DMS53 (cell line): ENCODE data around the gene PBRM1.
"Not testable (repeated sequence)": the region's sequence is repeated elsewhere in the genome, so short reads cannot be mapped to it uniquely, and the experiment has no call there.

ENCODE experiments used
- DNase-seq: peaks from one replicate; lab custom pipeline; 2025; lab: John Stamatoyannopoulos, UW

The PBRM1 gene

DNA sequence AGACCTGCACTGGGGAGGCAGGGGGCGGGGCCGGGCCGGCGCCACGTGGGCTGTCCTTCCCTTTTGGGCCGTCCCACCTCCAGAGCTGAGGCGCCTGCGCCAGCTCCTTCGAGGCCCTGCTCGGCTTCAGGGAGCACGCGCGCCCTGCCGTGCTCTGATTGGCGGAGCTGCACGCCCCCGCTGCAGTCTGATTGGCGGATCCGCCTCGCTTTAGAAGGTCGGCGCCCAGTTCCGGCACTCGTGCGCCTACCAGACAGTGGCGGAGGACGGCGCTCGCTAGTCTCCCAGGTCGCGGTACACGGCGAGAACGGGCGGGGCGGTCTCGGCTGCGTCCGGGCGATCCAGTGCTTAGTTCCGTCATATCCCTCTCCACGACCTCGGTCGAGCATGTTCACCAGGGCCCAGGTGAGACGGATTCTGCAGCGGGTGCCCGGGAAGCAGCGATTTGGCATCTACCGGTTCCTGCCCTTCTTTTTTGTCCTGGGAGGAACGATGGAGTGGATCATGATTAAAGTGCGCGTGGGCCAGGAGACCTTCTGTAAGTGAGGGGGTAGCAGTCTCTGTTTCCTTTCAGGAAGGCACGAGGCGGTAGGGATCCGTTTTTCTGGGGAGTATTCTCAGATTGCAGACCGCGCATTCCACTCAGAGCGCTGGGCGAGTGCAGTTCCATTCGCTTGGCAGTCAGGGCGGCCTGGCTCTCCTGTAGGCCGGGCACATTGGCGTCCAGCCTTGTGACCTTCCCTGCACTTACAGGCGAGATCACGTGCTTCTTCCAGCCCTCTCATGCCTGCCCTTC, 149.1 kb downstream of the PBRM1 start, which contains the start of gene UQCC5:
UQCC5 (plus strand) TSS at position 237 of the 796 bp plus-strand sequence; CDS start at position 388, 151 bp downstream.
- peak; percentile 95 for DNase-seq

DNA sequence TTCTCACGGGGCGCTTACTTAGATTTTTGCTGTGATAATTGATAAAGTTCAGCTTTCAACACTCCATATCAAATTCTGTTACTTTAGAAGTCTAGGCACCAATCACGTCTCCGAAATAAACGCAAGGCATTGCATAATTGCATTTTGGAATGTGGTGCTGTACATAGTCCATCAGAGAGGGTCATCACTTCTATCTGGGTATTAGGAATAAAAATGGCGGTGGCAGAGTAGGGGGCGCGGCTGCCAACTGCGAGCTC, 149.7 kb downstream of the PBRM1 start:
- no peak for DNase-seq

DNA sequence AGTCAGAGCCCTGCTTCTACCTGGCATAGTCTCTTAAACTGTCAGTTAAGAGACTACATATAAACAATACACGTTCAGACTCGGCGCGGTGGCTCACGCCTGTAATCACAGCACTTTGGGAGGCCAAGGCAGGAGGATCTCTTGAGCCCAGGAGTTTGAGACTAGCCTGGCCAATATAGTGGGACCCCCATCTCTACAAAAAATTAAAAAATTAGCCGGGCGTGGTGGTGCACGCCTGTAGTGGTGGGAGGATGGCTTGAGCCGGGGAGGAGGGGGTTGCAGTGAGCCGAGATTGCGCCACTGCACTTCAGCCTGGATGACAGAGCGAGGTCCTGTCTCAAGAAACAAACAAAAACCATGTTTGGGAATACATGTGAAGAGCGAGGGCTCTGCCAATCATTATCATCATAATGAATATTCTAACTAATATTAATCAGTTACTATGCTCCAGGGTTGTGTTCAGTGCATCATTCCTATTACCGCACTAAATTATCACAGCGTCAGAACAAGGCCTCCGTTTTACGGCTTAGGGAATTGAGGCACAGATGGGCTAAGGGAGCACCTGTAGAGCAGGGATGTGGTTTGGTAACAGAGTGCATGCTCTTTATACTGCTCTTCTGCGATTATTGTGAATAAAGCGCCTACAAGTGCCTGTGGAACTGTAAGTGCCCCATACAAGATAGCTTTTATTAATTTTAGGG, 150.2 kb downstream of the PBRM1 start:
- DNase-seq, result no peak

DNA sequence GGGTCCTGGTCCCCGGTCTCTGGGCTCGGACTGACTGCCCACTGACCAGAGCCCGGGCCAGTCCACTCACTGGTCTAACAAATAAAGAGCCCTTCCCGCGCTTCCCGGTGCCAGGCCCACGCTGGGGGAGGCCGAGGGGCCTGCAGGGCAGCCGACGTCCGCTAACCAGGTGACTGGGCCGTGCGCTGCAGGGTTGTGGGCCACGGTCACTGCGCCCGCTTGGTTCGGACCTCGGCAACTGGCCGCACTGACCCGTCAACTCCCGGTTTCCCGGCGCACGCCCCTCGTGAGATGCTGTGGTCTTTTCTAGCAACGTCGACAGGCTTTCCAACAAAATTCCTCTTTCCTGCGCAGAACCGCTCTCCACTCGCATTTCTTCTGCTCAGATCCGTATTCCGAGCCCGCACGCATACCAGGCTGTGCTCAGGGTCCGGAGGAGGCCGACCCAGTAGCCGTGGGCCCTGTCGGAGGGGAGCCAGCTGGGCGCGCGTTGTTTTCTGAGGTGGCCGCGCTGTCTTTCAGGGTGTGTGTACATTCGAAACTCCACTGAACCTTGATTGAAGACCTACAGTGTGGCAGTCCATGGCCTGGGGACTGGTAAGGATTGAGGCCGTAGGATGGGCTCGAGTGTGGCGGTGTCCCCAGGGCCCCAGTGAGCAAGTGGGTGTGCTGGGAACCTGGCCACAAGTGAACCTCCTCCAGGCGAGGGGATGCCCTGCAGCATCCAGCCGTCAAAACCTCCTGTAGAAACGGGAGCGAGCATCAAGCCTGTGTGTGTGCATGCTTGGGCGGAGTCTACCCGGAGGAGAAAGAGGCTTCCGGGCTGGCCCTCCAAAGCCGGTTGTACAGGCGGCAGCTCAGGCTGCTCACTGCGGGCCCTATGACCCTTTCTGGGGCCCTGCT, 151.2 kb downstream of the PBRM1 start:
- DNase-seq, result peak; percentile 80

DNA sequence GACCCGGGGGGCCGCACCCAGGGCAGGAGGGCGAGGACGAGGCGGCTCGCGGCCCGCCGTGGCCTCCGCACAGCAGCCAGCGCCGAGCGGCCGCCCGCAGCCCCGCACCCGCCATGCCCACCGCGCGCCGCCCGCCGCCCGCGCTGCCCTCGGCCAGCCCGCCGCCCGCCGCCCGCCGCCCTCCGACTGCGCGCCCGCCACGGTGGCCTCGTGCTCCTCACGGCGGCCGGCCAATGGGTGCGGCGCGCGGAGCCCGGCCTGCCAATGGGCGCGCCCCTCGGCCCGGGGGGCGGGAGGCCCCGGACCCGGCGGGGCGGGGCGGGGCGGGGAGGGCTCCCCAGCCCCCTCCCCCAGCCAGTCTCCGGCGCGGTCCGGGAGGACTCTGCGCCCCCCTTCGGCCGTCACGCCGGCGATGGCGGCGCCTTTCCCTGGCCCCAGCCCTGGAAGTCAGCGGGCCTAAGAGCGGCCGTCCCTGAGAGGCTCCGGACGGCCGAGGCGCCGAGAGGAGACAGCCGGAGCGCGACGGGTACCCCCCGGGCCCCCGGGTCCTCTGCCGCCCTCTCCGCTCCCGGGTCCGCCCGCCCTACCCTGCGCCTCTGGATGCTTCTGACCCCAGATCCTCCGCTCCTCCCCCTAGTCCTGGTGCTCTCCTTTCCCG, 152.0 kb downstream of the PBRM1 start, which contains the start of gene NT5DC2:
NT5DC2 (minus strand) TSS at position 235 of the 658 bp plus-strand sequence; CDS start at position 115, 120 bp downstream.
- peak; percentile 75 for DNase-seq

DNA sequence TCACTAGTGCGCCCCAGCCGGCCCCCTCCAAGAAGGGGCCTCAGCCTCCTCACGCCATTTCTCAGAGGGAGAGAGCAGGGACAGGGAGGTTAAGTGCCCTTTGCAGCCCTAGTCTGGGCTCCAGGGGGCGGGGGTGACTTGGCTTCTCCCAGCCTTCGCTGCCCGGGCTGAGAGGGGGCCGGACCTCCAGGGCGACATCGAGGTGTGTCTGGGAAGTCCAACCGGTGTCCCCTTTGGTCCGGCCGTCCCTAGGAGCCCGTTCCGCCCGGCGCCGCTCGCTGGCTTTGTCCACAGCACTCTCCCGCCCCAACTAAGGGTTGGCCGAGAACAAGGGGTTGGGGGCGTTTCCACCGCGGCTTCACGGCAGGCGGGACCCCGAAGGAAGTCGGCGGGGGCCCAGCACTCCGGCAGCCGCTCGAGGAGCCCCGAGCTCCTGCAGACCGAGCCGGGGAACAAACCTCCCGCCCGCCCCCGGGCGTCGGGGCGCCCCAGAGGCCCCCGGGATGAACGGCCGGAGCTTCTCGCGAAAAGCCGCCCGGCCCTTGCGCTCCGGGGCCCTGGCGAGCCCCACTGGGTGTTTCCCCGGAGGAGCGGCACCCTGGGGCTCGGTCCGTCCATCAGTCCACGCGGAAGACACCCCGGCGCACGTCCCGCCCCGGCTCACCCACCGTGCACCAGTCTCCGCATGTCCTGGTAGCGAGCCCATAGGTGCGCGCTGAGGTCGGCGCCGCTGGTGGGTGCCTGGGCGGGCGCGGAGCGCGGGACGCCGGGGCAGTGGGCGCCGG, 152.7 kb downstream of the PBRM1 start:
- DNase-seq, result peak; percentile 24

DNA sequence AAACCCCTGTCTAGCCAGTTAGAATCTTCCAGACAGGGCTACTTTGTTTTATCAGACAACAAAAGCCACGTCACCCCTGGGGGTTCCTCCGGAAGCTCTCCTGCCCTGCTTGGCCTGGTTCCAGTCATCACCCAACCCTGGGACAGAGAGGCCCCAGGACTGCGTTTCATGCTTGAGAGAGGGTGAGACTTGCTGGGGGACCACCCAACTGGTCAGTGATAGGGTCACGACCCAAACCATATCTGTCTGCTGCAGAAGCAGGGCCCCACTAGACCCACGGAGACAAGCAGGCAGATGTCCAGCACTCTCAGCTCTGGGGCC, 153.2 kb downstream of the PBRM1 start:
- DNase-seq, result no peak

DNA sequence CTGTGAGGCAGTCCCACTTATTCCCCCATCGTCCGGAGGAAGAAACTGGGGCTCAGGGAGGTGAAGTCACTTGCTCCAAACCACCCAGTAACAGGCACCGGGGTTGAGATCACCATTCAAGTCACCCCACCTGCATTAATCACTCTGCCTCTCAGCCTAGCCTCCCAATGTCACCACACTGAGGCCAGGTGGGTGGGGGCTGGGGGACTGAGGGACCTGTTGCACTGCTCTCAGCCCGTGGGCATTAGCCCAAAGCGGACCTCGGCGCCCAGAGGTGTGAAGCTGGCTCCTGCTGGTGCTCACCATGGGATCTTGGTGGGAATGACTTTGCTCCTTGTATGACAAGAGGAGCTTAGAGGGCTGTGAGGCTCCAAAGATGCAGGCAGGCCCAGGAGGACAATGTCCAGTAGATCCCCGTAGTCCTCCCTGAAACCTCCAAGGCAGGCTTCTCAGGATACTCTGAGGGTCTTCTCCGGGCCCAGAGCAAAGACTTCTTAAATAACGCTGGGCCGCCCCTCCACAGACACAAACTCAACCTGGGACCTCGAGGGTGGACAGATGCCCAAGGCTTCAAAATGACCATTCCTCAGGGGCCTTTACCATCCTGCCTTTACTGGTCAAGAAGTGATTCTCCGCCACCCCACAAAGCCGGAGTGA, 153.7 kb downstream of the PBRM1 start:
- no peak for DNase-seq

DNA sequence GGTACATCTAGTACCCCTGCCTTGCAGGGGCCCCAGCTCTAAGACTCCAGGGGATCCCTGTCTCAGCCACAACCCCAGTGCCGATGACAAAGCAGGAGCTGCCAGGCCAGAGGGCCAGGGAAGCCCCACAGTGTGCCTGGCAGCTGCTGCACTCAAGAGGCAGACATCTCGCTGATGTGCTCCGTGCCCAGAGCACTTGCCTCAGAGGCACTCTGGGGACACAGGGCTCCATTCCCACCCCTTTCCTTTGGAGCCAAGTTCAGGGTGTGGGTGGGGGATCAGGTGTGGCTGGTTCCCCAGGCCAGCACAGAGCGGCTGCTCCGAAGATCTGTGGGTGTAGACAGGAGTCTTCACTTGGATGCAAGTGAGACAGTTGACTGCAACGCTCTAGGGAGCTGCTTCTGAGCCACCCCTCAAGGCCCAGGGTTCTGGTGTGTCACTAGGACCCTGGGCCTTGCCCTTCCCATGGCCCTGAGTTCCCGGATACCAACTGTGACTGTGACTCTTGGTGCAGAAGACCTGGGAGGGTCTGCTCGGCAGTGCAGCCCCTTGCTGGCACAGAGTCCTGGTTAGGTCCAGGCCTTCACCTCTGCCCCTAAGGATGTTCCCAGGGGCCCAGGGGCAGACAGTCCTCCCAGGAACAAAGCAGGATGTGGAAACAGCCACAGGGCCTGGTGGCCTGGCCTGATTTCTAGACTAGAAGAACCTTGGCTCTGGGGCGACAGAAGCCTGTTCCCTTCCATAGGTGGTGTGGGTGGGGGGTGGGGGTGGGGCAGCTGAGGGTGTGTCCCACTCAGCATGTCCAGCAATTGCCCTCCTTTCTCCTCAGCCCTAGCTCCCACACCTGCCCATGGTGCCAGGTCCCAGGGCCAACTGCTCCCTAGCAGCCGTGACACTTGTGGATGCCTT, 154.5 kb downstream of the PBRM1 start:
- no peak for DNase-seq

DNA sequence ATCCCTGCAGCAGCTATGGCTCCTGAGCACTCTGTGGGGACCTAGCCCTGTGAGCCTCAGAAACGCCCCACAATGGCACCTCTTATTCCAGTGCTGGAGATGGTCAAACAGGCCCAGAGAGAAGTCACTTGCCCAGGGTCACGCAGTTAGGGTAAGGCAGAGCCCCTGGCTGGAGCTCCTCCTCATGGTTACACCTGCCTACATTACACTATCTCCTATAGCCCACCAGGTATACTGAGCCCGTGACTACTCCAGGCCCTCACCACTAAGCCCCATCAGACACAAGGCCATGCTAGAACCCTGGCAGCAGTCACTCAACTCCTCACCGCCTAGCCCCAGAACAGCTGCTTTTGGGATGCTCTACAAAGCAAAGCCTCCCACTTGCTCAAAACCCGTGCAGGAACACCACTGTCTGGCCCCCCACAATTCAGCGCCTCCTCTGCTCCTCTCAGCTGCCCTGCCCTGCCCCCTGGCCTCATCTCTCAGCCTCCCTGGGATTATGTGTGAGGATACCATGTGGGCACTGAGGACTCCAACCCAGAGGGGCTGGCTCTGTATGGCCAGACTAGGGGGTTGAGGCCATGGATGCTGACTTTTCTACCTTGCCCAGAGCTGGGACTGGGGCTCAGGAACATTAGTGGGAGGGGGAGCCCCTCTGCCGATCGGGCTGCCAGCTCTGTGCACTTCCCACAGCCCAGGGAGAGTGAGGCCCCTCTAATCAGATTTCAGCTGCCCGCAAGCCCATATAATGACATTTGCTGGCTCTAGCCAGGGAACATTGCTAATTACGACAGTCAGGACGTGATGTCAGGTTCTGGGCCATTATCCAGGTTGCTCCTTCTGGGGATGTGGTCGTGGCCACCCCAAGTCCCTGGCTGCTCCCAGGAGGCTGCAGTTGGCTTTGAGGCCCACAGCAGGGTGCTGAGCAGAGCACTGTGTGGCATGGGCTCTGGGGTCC, 156.1 kb downstream of the PBRM1 start:
- DNase-seq, result no peak

DNA sequence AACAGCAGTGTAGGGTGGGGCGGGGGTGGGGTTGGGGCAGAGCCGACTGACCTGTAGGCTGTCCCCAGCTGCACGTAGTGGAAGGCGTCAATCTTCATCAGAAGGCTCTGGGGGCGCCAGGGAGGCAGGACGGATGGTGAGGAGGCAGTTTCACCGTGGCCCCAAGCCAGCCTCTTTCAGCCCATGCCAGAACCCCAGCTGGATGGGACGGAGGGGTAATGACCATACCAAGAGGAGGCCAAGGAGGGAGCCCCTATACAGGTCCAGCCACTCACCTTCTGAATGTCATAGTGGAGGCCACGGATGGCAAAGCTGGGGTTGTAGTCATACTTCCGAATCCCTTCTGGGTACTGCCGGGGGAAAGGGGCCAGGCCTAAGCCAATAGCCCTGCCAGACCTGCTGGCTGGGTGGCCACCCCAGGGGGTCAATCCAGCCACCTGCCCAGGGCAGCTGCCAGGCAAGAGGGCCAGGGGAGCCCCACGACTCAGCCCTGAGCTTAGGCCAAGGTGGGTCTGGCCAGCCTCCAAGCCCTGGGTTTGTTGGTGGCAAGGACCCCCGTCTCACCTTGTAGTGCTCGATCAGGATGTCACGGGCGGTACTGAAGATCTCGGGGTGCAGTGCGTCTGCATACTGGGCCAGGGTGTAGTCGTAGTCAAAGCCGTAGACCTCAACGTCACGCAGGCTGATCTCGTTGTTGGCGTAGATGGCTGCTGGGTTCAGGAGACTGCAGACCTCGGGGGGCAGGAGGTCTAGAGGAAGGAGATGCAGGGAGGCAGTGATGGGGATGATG, 156.9 kb downstream of the PBRM1 start:
- no peak for DNase-seq

DNA sequence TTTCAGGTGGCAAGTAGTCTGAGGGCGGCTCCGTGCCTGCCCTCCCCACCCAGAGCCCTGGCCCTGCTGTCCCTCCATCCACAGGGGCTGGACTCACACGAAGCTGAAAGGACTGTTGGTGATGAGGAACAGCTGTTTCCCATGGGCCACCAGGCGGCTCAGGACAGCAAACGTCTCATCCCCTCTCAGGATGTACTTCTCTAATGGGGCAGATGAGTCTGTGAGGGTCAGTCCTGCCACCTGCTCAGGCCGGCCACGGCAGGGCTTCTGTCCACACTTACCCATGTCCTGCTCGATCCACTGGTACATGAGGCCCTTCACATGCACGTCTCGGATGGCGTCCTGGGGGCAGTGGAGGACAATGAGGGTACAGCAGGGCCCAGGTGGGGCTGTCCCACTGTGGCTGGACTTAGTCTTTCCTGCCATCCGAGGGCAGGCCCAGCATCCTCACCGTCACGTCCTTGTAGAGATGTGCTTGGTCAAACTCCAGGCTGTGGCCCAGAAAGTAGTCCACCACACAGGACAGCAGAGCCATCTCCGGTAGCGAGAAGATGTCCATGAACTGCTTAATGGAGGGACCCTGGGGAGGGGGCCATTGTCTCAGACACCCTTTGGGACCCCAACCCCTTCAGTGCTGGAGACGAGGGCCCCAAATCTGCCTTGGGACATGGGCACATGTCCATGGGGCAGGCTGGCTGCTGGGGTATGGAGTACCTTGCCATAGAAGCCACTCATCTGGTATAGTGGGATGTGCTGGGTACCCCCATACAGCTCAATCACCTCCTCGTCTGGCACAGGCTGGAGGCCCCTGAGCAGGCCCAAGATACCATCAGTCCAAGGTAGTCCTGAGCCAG, 157.8 kb downstream of the PBRM1 start:
- DNase-seq, result no peak

DNA sequence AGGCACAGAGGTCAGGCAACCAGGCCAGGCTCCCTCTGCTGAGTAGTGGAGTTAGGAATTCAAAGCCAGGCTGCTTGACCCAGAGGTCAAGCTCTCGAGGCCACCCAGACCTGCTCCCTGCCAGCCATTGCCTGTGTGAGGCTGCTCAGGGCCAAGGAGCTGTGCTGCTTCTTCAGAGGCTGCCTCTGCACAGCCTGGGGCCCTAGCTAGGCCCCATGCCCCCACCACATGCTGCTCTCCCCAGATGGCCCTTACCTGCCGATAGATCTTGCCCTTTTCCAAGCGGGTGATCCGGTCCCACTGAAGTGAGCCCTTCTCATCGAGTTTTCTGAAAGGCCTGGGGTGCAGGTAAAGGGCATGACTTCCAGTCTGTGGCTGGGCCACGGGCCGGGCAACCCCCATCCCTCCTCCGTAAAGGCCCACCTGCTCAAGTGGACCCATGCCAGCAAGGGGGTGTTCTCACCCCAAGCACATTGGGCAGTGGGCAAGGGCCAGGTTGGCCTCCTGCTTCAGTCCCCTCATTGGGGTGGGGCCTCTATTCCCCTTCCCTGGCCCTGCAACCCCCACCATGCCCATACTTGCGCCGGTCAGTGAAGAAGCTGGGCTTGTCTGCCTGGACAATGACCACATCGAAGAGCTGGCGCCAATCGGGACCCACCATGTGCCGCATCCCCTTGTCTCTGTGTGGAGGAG, 158.5 kb downstream of the PBRM1 start:
- no peak for DNase-seq

DNA sequence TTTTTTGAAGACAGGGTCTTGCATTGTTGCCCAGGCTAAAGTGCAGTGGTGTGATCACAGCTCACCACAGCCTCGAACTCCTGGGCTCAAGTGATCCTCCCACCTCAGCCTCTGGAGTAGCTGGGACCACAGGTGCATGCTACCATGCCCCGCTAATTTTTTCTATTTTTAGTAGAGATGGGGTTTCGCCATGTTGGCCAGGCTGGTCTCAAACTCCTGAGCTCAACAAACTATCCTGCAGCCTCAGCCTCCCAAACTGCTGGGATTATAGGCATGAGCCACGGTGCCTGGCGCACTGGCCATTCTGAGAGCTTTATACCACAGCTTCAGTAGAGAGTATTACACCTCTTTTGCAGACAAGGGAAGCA, 159.1 kb downstream of the PBRM1 start:
- DNase-seq, result not testable (repeated sequence)

DNA sequence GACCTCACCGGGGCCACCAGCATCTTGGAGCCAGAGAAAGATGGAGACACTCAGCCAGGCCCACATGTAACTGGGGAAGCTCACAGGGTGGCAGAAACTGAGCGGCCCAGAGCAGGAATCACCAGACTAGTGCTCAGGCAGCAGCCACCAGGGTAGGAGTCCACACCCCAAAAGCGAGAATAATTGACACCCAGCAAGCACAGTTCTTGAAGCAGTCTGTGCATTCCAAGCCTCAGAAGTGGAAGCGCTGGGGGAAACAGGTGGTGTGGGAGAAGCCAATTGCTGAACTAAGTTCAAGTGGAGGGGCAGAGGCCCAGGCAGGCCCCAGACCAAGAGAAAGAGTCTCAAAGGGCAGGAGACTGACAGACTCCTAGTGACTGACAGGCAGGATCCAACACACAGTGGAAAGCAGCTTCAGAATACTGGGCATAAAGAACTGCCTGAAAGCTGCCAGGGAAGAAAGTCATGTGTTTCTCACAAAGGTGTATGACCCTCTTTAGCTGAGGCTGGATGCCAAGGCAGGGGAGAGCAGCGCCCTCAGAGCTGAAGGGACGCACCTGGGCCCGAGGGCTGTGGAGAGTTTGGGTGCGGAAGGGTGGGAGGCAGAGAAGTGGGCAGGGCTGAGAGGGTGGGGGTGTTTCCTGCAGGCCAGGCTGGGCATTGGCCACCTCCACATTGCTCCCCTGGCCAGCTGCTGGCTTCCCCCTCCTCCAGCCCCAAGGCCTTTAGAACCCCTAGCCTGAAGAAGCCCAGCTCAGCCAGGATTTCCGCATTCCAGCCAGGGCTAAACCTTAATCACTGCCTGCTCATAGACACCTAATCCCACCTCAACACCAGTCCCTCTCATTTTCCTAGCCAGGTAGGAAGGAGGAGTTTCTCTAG, 159.8 kb downstream of the PBRM1 start:
- no peak for DNase-seq
